AG09309 (cell line): ENCODE data around the gene HSP90AB1.

Source experiments
- DNase-seq: peaks from one replicate; pipeline ENCODE4 v3.0.0-alpha.2; 2010; ENCODE audit warnings: low read depth
- H3K4me3 ChIP-seq: 2 replicates; pipeline ENCODE4 v1.5.1; 2011; ENCODE audit warnings: mild to moderate bottlenecking, low read depth, low read length, moderate library complexity; ENCODE audit not compliant: control insufficient read depth
- CTCF ChIP-seq: IDR thresholded peaks from 2 replicates; pipeline ENCODE4 v1.5.1; 2011; ENCODE audit warnings: mild to moderate bottlenecking, low read depth, low read length, inconsistent platforms; ENCODE audit not compliant: insufficient read depth, control insufficient read depth; ENCODE audit errors: missing control alignments

The HSP90AB1 gene

GRCh38 chr6:44222486-44223318 lies 24.2 kb upstream of the HSP90AB1 start:
- no peak for DNase-seq
- peak overlapping the region; percentile 49 for H3K4me3 ChIP-seq
- no peak for TF ChIP-seq CTCF

GRCh38 chr6:44223319-44224028 lies 23.4 kb upstream of the HSP90AB1 start, which contains the start of gene SLC29A1:
Gene SLC29A1 (plus strand): TSS chr6:44223595. CDS start chr6:44227314, 3,719 bp downstream.
- TF ChIP-seq CTCF: no peak
- peak within 1 kb of the TSS; percentile 49 for H3K4me3 ChIP-seq
- no peak for DNase-seq

GRCh38 chr6:44224029-44224964 lies 22.6 kb upstream of the HSP90AB1 start:
- no peak for DNase-seq
- peak overlapping the region; percentile 49 for H3K4me3 ChIP-seq
- TF ChIP-seq CTCF: no peak

- no peak overlapping the region for H3K4me3 ChIP-seq
- no peak for DNase-seq
- TF ChIP-seq CTCF: no peak
Observed at GRCh38 chr6:44224965-44225305, 22.0 kb upstream of the HSP90AB1 start.

- no peak for TF ChIP-seq CTCF
- no peak overlapping the region for H3K4me3 ChIP-seq
- DNase-seq: no peak
Observed at GRCh38 chr6:44225579-44226325, 21.1 kb upstream of the HSP90AB1 start.
